ENCODE data around the gene OR2H2.
A peak's percentile ranks its signal among the peaks of the same experiment; 100 is the strongest.

Gene OR2H2

GRCh38 chr6:29593199-29593855, 8.4 kb downstream of the OR2H2 start:
- DNase-seq: no peak

GRCh38 chr6:29596381-29596900, 11.5 kb downstream of the OR2H2 start:
- DNase-seq: no peak

- no peak for DNase-seq
Measured at GRCh38 chr6:29597184-29597583, 12.3 kb downstream of the OR2H2 start.

GRCh38 chr6:29598172-29598747, 13.3 kb downstream of the OR2H2 start:
- no peak for DNase-seq

GRCh38 chr6:29602564-29603361, 17.8 kb downstream of the OR2H2 start:
- no peak for DNase-seq

- DNase-seq: no peak
Measured at GRCh38 chr6:29603456-29603855, 18.5 kb downstream of the OR2H2 start.

GRCh38 chr6:29603930-29604329, 19.0 kb downstream of the OR2H2 start:
- DNase-seq: no peak

GRCh38 chr6:29608131-29608530, 23.2 kb downstream of the OR2H2 start:
- DNase-seq: no peak

GRCh38 chr6:29610540-29610939, 25.6 kb downstream of the OR2H2 start:
- no peak for DNase-seq

GRCh38 chr6:29611426-29611825, 26.5 kb downstream of the OR2H2 start:
- no peak for DNase-seq

- no peak for DNase-seq
Measured at GRCh38 chr6:29617782-29618554, 33.0 kb downstream of the OR2H2 start.

GRCh38 chr6:29619578-29620160, 34.7 kb downstream of the OR2H2 start:
- no peak for DNase-seq

- no peak for DNase-seq
Measured at GRCh38 chr6:29620630-29621029, 35.7 kb downstream of the OR2H2 start.

- no peak for DNase-seq
Measured at GRCh38 chr6:29624520-29624961, 39.6 kb downstream of the OR2H2 start.

GRCh38 chr6:29625337-29625930, 40.5 kb downstream of the OR2H2 start:
- DNase-seq: no peak

- no peak for DNase-seq
Measured at GRCh38 chr6:29626948-29627754, 42.2 kb downstream of the OR2H2 start.

- DNase-seq: peak; percentile 26
Measured at GRCh38 chr6:29627755-29628418, 43.0 kb downstream of the OR2H2 start.

GRCh38 chr6:29628419-29629281, 43.7 kb downstream of the OR2H2 start:
- peak; percentile 72 for DNase-seq

- no peak for DNase-seq
Measured at GRCh38 chr6:29629571-29629970, 44.6 kb downstream of the OR2H2 start.

- DNase-seq: no peak
Measured at GRCh38 chr6:29630315-29630714, 45.4 kb downstream of the OR2H2 start.
